Activated T-helper 1 cell treated with Interleukin-2 at 50 U/mL for 16 hours (primary cell): ENCODE data around the gene FOXD4L3.
"Not testable (repeated sequence)": the region's sequence is repeated elsewhere in the genome, so short reads cannot be mapped to it uniquely, and the experiment has no call there.

Source experiments
- DNase-seq: peaks from one replicate; pipeline ENCODE4 v3.0.0-alpha.2; 2020; ENCODE audit warnings: low read depth

Gene FOXD4L3

DNA sequence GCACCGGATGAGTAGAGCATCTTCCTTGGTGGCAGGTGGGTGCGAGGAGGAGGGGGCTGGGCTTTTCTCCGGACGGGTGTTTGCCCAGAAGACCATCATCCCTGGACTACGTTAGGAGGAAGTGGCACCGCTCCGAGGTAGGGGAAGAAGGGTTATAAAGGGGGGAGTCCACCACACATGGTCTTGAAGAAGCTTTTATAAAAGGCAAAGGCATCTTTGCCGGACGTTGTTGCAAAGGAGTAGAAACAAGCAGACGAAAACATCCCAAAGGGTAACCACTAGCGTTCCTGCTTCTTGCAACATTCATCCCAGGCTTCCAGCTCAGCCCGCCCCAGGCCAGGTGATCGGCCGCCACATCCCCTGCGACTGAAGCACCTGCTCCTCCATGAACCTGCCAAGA, at the start of gene FOXD4L3:
Gene FOXD4L3, plus strand, starts transcription at position 301 of the 400 bp plus-strand sequence. Its CDS starts 85 bp downstream, at position 386.
- DNase-seq: not testable (repeated sequence)

DNA sequence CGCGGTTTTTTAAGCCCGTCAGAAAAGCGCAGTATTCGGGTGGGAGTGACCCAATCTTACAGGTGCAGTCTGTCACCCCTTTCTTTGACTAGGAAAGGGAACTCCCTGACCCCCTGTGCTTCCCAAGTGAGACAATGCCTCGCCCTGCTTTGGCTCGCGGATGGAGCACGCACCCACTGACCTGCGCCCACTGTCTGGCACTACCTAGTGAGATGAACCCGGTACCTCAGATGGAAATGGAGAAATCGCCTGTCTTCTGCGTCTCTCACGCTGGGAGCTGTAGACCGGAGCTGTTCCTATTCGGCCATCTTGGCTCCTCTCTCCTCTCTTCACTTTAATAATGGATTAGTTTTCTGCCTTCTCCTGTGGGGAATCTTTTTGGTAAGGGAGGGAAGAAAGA, 21.6 kb upstream of the FOXD4L3 start:
- DNase-seq: not testable (repeated sequence)

DNA sequence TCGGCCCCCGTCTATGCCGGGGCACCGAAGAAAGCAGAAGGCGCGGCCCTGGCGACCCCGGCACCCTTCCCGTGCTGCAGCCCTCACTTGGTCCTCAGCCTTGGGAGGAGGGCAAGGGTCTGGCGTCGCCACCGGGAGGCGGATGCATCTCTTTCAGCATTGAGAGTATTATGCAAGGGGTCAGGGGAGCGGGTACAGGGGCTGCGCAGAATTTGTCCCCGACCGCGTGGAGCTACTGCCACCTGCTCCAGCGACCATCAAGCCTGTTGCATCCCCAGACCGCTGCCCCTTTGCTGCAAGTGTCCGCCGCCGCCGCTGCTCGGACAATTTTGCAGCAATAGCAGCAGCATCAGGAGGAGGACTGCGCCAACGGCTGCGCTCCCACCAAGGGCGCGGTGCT, 1.1 kb downstream of the FOXD4L3 start:
- not testable (repeated sequence) for DNase-seq

DNA sequence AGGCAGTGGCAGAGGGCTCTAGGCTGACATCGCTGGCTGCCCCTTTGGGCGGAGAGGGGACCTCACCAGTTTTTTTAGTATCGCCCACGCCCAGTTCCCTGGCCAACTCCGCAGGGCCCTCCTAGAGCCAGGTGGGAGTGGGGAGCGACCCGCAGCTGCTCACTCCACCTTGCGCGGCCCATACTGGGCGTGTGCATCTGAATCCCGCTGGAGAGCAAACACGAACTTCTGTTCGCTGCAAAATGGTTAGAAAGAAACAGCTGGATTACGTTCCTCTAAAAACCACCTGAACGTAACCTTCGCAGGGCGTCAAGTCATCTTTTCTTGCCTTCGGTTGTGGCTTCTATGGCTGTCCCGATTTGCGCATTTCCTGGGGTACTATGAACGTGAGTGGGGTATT, 1.5 kb downstream of the FOXD4L3 start:
- not testable (repeated sequence) for DNase-seq

DNA sequence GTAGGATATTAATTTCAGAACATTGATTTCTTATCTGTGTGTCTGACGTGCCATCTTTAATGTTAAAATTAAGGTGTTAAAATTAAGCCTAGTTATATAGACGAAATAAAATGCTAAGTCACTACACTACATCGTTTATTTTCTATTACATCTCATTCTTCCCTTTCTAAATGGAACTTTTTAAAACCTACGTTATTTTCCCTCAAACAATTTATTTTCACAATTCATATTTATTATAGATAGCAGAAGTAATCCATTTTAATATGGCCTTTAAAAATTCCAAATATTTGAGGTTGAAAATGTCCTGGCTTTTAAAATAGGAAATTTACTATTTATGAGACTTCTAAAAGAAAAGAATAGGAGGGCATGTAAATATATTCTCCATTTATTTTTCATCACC, 2.1 kb downstream of the FOXD4L3 start:
- DNase-seq: not testable (repeated sequence)

DNA sequence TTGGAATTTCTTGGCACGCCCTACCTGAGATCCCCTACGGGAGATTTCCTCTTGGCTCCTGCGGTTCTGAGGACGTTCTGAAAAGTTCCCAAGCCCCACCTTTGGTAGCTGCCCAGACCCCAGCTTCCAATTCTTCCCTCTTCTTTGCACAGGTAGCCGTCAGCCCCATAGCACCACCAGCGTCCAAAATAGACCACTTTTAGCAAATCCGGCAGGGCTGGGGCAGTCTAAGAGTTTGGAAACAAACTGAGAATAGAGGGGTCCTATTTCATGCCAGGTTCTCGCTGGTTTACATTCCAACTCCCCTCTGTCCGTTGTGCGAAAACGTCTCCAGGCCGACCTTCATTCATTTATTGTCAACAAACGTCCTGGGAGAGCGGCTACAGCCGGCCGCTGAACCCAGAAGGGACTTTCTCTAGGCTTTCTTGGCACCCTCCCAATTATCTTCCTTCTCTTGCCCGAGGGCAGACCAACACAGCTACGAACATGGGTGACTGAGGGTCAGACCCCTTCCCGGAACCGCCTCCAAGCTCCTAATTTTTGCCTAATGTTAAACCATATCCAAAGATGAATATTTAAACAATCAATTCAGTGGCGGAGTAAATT, 3.1 kb downstream of the FOXD4L3 start:
- not testable (repeated sequence) for DNase-seq

DNA sequence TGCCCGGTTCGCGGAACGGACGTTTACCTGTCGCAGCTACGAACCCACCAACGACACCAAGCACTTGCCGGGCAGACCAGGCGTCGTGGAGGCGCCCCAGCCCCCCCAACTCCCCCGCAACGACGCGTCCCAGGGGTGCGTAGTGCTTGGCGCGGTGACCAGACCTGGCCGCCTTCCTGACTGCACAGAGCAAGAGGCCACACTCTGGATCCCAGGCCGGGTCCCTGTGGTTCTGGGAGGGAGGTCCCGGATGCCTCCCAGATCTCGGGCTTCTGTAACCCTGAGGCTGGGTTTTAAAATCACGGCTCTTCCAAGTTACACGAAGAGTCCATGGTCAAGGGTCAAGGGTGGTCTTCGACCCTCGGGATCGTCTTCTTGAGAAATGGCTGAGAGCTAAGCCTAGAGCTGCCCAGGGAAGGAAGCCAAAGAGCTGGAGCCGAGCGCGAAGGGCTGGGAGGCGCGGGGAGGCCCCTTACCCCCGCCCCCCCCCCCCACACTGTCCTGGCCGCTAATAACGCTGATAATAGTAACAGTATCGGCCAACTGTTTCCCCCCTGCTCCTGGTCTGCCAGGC, 3.8 kb downstream of the FOXD4L3 start:
- DNase-seq: not testable (repeated sequence)

DNA sequence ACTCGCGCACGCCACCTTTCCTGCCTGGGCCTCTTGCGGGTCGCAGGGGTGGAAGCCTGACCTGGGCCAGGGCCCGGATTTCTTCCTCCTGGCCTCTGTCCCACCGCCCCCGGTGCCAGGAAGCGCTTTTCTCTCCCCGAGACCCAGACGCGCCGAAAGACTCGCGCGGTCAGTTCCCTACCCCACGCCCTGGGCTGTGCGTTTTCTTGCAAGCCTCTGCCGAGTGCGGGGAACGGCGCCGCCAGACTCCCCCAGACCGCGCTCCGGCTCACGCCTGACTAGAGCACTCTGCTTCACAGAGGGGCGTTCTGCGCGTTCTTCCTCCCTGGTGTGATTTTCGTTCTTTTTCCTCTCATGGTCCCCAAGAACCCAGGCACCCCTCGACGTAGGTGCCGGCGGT, 4.5 kb downstream of the FOXD4L3 start:
- DNase-seq: not testable (repeated sequence)

DNA sequence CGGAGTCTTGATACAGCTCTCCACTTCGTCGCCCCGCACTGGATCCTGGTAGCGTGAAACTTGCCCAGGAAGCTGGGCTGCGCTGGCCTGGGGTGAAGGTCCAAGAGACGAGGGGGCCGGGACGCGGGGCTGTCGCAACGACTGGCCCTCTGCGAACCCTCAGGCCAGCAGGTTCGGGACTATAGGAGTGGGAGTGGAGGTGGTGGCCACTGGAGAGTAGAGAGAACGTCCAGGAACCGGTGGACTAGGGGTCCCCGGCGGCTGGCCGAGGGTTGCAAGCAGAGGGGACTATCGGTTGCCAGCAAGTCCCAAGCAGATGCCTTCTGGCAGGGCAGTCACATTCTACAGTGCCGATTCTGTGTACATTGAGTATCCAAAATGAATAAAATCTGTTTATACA, 5.0 kb downstream of the FOXD4L3 start:
- not testable (repeated sequence) for DNase-seq

DNA sequence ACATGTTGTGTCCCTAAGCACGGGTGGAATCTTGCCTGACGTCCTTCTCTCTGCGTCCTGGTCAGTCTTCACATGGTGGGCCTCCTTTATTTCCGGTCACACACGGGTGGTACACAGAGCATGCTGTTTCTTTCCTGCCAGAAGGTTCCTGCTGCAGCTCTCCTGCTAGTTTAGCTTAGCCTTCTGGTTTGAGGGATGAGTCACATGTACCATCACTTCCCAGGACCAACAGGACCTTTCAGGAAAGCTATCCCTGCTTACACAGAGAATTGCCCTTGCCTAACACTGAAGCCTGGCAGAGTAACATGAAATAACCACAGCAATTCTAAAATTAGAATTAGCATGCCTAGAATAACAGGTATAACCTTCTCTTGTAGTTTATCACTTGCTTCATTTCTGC, 8.5 kb downstream of the FOXD4L3 start:
- not testable (repeated sequence) for DNase-seq

DNA sequence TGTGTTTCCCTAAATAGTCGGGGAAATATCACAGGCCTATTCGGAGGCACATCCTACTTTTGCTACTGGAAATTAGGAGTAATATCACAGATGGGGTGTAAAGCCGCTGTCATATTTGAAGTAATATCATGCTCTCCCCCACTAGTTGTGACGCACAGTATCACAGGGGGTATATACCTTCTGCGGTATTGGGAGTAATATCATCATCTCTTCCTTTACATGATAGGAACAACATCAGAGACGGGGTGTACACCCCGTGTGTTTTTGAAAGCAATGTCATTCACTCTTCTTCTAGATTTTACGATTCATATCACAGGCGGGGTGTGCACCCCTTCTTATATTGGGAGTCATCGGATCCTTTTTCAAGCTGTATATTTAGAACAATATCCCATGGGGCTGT, 15.5 kb downstream of the FOXD4L3 start:
- DNase-seq: not testable (repeated sequence)

DNA sequence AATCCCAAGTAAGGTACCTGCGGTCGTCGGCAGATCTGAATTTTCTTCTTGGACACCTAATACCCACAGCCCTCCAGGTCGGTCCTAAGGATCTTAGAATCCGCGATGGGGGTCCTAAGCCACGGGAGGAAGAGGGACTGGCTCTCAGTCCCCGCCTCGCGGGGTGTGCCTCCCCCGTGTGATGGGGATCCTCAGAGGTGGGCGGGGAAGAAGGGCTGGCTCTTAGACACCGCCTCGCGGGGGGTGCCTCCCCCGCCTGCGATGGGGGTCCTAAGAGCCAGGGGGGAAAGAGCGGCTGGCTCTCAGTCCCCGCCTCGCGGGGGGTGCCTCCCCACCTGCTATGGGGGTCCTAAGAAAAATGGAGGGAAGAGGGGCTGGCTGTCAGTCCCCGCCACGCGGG, 21.1 kb downstream of the FOXD4L3 start:
- DNase-seq: not testable (repeated sequence)

DNA sequence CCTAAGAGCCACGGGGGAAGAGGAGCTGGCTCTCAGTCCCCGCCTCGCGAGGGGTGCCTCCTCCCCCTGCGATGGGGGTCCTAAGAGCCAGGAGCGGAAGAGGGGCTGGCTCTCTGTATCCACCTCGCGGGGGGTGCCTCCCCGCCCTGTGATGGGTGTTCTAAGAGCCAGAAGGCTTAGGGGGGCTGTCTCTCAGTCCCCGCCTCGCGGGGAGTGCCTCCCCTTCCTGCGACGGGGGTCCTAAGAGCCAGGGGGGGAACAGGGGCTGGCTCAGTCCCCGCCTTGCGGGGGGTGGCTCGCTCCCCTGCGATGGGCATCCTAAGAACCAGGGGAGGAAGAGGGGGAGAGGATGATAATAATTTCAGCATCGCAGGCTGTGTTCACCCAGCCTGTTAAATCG, 21.9 kb downstream of the FOXD4L3 start:
- not testable (repeated sequence) for DNase-seq

DNA sequence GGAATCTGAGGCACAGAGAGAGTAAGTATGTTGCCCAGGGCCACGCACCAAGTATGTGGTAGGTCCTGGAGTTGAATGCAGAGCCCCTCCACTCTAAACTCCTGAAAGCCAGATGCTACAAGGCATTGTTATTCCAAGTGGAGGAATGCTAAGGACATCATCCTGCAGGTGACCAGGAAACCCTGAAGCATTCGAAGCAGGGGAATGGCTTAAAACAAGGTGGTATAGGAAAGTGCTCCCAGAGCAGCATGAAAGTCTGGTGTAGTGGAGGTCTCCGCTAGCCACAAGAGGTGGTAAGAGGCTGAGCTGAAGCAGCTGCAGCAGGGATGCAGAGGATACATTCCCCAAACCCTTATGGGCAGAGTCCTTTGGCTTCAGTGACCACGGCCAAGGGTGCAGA, 26.4 kb downstream of the FOXD4L3 start:
- DNase-seq: not testable (repeated sequence)

DNA sequence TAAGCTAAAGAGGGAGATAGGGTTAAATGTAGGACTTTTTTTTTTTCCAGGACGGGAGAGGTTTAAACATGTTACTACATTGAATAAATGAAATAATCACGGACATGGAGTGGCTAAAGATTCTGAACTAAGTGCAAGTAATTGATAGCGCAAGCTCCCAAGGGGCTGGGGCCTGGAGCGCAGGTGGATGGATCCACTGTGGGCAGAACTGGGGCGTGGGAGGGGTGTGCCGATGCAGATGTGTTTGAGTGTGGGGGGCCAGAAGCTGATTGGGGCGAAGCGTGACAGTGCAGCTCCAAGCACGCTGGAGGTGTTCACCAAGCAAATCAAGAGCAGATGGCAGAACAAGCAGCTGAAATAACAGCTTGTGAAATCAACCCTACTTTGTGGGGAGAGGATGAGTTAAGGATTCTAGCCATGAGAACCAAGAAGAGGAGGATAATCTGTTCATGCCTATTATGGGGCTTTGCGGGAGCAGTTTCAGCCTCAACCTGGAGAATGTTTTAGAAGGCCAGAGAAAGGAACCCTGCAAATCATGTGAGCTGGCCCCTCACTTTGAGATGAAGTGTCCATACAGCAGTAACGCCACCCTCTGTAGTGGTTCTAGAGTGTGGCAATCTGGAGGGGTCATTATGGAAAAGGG, 28.0 kb downstream of the FOXD4L3 start:
- DNase-seq: not testable (repeated sequence)

DNA sequence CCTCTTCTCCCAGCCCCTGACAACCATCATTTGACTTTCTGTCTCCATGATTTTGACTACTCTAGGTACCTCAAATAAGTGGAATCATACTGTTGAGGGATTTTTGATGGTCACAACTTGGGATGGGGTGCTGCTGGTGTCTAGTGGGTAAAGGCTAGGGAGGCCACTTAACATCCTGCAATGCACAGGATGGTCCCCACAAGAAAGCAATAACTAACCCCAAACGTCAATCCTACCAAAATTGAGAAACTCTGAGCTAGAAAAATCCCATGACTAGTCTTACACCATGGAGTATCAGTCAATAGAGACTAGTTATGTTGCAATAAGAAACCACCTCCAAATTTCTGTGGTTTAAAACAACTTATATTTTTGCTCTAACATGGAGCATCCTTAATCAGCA, 29.5 kb downstream of the FOXD4L3 start:
- not testable (repeated sequence) for DNase-seq

DNA sequence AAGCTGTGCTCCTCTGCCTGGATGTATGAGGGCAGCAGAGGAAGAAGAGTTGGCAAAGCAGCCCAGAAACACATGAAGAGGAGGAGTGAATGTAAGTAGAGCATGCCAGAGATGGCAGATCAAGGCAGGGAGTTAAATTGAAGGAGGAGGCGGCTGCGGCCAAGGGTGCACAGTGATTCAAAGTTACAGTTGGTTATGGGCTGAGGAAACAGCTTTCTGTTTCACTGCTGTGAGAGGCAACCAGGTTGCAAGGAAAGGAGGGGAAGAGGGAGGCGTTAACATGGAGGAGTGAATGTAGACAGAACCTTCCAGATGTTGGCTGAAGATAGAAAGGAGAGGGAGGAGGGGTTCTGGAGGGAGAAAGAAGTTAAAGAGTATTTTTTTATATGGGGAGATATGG, 33.3 kb downstream of the FOXD4L3 start:
- not testable (repeated sequence) for DNase-seq

DNA sequence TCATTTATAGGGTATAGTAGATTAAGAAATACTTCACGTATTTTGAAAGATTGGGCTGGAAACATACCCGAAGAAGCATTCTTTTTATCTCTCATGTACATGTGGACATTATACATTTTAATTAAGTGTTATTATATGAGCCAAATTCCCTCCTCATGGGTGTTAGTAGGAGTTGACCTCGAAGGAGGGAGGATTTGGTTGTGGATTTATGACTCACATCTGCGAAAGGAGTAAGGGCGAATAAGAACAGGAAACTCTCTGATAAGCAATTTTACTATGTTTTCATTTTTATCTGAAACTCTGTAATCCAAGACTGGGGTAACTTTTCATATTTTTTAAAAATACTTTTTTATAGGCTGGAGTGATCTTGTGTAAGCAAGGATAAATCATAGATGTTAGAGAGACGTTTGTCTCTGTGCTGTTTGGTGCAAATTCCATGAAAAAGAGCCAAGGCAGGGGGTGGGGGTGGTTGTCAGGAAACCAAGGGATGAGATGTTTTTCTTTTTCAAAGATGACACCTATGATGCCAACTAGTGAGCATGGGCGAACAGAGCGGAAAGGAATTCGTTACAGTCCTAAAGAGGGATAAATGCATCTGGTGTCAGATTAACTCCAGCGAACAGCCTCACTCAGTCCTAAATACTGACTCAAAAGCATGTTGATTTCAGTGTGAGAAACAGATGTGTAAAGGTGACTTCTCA, 34.1 kb downstream of the FOXD4L3 start:
- not testable (repeated sequence) for DNase-seq

DNA sequence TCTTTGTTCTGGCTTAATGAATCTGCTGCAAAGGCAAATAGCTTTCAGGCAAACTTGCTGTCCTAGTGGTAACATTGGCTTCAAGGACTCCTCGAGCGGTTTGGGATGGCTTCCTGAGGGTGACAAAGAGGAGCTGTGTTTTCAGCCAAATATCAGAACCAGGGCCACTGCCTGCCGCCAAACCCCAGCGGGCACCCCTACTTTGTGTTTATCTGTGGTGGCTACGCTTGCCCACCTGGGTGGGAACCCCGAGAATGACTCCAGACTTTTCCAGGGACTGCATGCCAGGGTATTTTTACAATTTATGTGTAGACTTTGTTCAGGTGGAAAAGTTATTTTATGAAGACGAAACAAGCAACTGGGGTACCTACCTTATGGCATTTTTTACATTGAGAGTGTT, 35.3 kb downstream of the FOXD4L3 start:
- DNase-seq: not testable (repeated sequence)

DNA sequence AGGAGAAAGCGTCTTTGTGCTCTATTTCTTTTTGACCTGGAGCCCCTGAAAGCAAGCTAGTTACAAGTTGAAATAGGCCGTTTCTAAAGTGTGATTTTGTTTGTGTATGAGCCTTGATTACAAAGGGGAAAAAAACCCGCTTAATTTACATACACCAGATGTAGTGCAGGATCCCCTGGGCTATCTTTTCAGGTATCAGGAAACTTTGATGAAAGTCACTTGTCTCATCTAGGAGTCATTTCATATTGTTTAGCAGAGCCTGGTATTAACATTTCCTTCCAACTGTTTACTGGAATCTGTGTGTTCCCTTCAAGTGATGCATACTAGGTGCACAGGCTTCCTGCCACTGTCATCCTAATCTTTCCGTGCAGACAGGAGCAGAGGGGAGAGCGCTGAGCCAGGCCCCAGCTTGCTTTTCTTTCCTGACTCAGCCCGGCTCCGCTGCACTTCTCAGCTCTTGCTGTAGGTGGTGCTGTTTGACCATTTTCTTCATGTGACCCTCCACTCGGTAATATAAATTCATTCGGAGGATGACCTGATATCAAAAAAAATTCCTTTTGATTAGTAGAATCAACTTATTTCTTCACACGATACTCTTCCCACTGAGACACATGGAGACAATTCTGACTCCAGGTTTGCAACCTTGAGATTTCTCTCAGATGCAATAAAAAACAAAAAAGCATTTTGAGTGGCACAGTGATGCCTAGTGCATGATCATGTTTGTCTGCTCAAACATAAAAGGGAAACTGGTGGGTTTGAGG, 39.8 kb downstream of the FOXD4L3 start:
- not testable (repeated sequence) for DNase-seq

DNA sequence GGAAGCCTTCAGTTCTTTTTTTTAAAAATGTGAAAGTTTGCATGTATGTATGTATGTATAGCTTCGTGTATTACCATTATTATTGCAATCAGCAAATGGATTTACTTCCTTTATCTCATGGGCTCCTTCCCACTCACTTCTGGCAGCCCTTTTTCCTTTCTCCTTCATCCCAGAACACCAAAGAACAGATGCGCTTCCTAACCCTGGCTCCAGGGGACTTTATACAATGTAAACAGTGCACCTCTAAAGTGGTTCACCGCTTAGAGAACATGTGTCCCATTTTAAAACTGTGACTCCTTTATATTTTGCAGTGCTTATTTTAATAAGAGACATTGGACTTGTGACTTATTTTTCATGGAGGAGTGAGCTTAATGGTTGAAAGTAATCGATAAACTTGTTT, 40.6 kb downstream of the FOXD4L3 start:
- DNase-seq: not testable (repeated sequence)

DNA sequence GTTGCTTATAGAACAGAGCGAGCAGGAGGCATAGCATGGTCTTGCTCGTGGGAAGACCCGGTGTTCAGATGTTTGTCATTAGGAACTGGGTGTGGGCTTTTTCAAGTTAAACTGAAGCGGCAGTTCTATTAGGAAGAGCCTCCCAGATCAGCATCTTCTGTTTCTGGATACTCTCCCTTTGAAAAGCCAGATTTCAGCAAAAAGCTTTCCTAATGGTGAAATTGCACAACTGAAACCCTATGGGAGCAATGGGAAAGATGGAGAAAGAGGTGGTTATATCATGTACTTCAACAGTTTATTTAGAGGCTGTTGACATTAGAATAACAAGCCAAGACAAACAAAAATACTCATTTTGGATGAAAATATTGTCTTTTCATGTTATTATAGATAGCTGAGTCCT, 41.3 kb downstream of the FOXD4L3 start:
- not testable (repeated sequence) for DNase-seq
